Ecto neural progenitor cell (in vitro differentiated cells): ENCODE measurements around the gene MPST.
"Not testable (repeated sequence)": the region's sequence is repeated elsewhere in the genome, so short reads cannot be mapped to it uniquely, and the experiment has no call there.

Experiments
- DNase-seq: peaks from one replicate; pipeline ENCODE4 v3.0.0-alpha.2; 2018; ENCODE audit warnings: low spot score

Gene MPST

DNA sequence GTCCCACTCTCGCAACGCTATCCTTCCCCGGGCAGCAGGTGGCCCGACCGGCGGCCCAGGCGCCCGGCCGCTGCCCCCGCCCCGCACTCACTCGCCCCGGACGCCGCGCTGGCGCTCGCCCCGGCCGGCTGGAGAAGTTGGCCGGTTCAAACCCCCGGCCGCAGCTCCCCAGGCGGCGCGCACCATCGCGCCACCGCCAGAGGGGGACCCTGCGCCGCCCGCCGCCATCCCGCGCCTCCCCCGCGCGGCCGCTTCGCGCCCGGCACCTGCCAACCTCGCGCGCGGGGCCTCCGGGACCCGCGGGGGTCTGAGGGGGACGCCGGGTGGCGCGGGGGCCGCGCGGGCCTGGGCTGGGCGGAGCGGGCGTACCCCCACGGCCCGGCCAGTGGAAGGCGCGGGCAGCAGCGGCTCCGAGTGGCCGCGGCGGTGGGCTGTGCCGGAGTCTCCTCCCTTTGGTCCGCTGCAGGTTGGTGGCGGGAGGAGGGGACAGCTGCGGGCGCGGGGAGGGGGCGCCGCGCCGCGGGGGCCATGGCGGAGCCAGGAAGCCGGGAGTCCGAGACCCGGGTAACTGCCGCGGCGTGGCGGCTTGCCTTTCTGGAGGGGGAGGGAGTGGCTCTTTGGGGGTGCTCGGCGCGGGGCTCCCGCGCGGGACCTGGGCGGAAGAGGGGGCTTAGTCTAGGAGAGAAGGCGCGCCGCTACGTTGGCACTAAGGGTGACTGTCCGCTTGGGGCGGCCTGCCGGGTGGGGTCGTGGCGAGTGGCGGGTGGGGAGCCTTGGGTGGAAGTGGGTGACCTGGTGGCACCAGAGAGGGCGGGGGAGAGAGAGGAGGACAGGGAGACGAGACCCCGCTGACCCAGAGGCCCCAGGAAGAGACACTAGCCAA, at the start of gene MPST, which contains the start of gene TST:
Gene MPST (plus strand): TSS at position 434 of the 883 bp plus-strand sequence. CDS start 95 bp downstream, at position 529.
Gene TST (minus strand): TSS at position 139 of the 883 bp plus-strand sequence. CDS start 715 bp downstream, outside the sequence.
- DNase-seq = peak; percentile 89

DNA sequence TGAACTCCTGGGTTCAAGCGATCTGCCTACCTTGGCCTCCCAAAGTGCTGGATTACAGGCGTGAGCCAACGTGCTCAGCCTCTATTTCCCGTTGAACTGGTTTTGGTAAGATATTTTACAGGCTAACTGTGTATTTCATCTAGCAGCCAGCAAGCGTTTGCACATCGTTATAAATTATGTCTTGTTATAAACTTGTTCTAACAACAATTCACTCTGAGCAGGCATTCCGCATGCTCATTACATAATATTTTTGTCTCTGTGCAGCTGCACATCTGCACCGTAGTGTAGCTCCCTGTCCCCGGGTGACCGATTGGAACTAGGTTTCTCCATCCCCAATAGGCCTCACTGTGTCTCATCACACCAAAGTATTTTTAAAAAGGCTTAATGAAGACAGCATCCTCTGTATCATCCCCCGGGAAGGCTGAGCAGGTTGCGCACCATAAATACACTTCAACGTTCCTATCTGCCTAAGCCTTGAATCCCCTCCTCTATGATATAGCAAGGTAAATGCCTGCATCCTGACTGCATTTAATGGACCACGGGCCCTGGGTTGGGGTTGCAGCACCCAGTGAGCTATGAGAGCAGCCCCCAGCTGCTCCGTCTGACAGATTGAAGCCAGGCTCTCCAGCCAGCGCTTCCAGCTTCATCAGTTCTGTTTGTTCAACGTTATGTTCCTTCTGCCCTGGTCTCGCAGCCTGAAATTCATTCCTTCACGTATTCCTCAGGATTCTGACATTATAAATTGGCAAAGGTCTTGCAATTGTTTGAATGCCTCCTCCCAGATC, 48.0 kb upstream of the MPST start:
- DNase-seq = no peak

DNA sequence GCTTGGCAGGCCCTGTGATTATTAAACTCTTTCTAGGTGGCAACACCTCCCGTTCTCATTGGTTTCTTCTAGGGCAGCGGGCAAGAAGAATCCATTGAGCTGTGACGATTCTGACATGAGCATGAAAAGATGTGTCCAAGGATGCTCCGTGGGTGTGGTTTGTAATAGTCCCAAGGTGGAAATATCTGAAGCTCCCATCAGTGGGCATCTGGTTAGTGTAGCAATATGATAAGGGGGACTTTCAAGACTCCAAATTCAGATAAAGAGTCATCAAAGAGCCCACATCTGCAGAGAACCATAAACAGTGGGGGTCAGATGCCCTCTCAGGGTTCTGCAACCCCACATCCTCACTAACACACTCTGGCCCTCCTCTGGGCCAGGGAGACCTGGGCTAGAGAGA, 42.9 kb upstream of the MPST start:
- DNase-seq = no peak

DNA sequence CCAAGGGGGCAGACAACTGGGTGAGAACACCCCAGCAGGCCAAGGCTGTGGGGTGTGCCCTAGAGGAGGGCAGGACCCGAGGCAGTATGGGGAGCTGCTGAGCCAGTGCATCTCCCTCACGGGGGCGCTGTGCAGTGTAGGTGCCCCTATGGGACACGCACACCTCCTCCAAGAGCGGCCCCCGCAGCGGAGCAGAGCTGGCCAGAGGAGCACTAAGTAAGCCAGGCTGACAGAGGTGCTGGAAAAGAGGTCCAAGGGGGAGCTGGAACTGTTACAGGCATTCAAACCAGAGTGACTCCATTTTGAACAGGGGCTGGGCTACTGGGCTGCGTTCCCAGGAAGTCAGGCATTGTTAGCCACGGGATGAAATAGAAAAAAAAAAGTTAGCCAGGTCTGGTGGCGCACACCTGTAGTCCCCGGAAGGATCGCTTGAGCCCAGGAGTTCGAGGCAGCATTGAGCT, 42.1 kb upstream of the MPST start:
- peak; percentile 75 for DNase-seq

DNA sequence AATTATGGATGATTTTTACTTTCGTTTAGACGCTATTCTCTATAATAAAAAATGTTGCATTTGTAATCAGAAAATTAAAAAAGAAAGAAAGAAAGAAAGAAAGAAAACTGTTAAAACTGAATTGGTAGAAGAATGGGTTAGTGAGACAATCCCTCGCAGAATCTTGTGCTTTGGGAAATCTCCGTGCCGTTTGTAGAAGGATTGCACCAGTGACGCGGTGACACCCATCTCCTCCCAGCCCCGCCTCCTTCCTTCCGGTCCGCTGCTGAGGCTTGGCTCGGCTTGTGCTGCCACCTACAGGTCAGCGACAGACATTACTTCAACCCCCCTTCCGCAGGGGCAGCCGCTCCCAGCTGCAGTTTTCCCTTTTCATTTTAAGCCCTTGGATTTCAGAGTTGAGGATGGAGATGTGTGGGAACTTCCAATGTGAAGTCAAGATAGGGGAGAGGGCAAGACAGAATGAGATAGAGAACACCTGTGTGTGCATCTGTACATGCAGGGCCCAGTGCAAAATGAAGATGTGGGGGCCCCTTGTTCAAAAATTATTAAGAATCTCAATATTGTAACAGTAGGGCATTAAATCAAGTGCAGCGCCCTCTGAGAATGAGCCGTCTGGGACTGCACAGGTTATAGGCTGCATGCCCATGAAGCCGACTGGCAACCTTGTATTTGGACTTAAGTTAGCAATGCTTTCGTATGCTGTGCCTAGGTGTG, 41.4 kb upstream of the MPST start:
- DNase-seq = peak; percentile 91

DNA sequence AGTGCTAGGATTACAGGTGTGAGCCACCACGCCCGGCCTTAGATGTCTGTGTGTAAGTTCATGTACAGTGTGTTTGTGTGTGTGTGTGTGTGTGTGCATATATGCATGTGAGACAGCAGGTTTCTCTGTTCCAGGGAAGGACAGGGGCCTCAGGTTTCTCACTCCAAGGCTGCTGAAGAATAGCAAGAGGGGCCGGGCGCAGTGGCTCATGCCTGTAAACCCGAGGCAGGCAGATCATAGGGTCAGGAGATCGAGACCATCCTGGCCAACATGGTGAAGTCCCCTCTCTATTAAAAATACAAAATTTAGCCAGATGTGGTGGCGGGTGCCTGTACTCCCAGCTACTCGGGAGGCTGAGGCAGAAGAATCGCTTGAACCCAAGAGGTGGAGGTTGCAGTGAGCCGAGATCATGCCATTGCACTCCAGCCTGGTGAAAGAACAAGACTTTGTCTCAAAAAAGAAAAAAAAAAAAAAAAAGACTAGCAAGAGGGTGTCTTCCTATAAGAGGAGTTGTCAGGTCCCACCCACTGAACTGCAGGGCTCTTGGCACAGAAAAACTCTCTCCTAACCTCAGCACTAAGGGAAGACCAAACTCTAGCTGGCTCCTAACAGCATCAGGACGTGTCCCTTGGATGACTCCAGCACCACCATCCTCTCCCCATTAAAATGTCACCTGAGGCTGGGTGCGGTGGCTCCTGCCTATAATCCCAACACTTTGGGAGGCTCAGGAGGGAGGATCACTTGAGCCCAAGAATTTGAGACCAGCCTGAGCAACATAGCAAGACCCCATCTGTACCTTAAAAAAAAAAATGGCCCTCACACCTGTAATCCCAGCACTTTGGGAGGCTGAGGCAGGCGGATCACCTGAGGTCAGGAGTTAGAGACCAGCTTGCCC, 40.3 kb upstream of the MPST start:
- DNase-seq = no peak

DNA sequence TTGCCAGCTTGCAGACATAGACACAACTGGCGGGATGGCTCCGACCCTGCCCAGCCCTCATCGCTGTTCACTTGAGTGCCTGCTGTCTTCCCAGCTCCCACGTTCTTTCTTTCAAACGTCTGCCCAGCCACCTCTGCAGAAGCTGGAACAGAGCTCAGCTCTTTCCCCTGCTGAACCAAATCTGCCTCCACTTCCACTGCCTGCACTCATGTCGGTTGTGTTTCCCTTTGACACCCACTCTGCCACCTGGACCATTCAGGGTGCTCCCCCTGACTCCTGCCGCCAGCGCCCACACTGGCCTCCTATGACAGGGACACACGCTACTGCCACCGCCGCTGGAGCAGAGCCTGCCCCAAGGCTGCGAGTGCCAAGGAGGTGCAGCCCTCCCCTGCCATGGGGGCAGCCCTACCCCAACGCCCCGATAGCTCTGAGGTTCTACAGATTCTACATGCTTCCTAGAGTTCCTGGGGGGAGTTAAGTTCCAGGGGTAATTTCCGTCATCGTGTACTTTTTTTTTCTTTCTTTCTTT, 38.2 kb upstream of the MPST start:
- no peak for DNase-seq

DNA sequence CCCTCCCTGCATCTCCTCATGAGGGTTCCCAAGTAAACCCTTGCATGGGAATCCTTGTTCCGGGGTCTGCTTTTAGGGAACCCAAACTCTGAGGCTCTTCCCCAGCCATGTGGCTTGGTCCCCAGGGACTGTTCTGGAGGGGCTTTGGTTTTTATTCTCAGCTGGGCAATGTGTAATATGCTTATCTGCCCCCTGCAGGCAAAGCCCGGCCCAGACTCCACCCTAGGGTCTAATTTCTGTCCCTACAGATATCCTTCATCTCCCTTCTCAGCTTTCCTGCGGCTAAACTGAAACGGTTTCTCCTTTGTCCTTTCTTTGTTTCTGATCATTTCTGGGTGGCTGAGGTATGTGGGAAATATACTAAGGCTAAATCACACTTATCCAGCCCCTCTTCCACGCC, 37.4 kb upstream of the MPST start:
- no peak for DNase-seq

DNA sequence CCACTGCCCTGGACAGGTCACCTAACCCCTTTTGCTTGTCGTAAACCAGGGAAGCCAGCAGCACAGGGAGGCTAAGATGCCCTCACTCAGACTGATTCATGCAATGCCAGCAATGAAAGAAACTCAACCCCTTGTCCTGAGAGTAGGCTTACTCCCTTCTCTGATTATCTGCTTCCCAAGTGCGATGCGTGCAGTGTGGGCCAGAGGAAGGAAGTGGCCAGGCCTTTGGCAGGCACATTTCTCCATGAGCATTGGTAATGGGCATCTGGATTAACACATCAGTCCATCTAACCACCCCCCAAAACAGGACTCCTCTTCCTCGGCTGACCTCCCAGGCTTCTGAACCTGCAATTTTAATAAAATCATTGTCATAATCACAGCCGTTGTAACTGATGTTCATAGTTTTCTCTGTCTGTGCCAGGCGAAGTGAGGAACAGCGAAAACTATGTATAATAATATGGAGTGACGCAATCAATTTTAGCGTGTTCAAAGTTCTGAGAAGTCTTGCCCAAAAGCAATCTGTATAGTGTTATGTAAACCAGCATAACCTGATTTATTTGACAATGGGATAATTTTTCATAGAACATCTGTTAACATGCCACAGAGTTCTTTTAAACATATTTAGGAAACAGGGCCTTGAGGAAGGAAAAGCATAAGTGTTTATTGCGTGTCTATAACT, 34.2 kb upstream of the MPST start:
- no peak for DNase-seq

DNA sequence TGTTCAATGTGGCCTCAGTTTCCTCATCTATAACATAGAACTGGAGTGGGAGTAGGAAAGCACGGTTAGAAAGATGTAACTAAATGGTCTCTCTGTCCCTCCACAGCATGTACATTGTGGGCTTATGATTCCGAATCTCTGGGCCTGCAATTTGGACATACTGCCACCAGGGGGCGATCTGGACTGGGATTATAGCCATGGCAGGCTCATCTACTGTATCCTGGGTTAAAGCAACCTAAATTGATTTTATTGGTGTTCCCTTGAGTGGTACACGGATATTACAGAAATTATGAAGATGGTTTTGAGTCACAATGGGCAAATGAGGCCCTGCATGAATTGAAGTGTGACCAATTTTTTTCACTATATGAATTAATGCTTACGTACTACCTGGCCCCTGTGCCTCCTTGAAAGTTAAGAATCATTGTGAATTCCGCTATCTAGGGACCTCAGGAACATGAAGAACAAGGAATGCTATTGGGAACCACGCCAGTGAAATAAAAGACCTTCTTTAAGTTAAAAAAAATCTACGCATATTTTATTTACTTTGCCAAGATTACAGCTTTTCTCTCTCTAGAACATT, 33.2 kb upstream of the MPST start:
- DNase-seq = no peak

DNA sequence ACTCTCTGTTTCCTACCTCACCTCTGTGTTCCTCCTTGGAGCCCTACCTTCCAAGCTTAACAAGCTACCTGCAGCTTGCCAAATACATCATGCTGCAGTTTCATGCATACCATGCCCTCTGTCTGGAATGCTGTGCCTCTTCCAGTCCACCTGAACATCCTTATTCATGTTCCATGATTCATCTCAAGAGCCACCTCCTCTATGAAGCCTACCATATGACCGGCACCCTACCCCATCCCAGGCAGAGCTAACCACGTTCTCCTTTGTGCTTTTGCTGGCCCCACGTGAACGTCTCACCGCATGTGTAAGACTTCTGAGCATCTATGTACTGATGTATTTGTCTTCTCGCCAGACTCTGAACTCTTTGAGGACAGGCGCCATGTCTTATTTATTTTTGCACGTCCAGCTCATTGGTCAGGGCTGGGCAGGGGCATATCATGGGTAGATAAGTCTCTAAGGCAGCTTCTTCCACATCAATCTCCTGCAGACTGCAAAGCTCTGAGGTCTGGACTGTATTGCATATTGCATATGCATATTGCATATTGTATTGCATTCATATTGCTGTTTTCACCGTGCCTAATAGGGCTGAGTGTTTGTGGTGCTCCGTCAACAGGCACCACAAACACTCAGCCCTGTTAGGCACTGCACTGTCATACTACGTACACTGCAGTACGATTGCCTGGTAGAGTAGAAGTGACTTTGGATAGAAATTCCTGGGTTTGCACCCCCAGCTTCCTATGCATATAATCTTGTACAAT, 31.3 kb upstream of the MPST start:
- DNase-seq = no peak

DNA sequence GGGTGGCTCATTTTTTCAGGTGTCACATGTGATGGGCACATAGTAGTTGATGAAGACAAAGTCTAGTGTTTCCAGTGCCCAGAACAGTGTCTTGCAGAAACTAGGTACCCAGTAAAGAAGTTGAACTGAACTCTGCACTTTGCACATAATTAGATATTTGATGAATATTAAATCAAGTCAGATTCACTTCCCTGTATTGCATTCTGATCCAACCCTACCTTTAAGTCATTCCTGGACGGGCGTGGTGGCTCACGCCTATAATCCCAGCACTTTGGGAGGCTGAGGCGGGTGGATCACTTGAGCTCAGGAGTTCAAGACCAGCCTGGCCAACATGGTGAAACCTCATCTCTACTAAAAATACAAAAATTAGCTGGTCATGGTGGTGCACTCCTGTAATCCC, 30.5 kb upstream of the MPST start:
- DNase-seq = not testable (repeated sequence)

DNA sequence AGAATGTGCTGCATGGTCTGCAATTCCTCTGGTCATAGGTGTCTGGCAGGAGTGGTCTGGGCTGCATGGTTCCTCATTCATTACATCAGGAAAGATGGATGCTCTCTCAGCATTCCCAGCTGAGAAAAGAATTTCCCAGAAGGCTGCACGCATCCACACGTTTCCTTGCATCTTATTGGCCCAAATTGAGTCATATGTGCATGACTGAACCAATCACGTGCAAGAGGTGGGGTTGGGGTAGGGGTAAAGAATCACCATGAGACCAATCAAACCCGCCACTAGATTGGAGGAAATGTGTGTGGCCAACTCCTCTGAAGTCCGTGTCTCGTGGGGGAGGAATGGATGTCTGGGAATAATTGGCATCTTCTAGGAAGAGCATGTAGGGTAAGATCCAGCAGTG, 29.1 kb upstream of the MPST start:
- no peak for DNase-seq

DNA sequence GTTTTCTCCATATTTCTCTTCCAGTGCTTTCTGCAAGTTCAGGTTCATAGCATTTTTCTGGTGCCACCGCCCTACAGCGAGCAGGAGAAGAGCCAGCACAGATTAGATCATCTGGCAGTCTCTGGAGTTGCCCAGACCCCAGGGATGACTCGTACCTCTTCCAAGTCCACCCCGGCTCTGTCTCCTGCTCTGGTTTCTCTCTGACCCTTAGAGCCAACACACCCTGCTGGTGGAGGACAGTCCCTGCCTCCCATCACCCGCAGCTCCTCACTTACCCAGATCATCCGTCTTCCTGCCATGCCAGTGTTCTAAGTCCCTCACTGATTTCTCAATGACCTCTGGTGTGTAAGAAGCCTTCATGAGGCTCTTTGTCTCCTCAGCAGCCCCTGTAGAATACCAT, 28.3 kb upstream of the MPST start:
- no peak for DNase-seq

DNA sequence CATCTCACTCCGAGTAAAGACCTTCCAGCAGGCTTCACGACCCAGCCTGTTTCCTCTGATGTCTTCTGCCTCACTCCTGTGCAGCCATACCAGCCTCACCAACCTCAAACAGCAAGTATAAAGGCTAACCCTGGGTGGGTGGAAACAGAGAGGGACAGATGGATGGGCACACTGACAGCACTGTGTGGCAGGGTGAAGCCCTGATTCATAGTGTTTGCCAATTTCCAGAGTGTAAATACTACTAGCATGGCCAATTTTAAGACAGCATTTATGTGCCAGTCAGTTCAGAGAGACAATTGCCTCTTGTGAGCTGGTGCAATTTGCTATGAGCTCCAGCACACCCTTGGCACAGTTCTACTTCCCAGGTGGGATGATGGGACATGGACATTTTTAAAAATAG, 21.8 kb upstream of the MPST start:
- DNase-seq = no peak

DNA sequence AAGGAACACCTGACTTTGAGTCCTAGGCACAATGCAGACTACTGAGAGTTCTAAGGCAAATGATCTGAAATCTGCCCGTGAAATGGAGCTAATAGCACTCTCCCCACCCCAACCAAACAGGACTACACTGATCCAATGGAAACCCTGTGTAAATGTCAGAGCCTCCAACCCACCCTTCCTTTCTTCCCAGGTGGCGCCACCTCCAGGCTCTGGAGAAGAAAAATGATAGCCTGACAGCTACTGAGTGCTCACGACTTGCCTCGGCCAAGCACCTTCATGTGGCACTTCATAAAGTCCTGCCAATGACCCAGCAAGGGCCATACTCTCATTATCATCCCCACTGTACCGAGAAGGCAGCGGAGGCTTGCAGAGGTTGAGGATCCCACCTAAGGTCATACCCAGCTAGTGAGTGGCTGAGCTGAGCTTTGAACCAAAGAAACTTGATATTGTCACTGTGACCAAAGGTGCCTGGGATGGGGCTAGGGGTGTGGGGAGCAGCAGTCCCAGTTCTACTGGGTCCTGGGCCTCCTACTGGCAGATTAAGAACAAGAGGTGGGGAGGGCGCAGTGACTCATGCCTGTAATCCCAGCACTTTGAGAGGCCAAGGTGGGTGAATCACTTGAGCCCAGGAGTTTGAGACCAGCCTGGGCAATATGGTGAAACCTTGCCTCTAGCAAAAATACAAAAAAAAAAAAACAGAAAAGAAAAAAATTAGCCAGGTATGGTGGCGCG, 20.8 kb upstream of the MPST start:
- DNase-seq = no peak

DNA sequence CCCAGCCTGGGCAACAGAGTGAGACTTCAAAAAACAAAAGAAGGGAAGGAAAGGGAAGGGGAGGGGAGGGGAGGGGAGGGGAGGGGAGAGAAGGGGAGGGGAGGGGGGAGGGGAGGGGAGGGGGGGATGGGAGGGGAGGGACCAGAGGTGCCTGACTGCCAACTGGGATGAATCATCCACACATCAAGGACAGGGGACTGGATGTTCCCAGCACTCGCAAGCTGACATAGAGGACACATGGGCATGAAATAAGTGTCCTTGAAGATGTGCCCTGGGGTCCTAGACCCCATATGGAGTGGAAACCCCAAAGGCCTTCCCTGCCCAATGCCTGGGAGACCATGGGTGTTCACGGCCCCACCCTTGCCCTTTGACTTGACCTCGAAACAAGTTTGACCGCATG, 20.1 kb upstream of the MPST start:
- DNase-seq = no peak

DNA sequence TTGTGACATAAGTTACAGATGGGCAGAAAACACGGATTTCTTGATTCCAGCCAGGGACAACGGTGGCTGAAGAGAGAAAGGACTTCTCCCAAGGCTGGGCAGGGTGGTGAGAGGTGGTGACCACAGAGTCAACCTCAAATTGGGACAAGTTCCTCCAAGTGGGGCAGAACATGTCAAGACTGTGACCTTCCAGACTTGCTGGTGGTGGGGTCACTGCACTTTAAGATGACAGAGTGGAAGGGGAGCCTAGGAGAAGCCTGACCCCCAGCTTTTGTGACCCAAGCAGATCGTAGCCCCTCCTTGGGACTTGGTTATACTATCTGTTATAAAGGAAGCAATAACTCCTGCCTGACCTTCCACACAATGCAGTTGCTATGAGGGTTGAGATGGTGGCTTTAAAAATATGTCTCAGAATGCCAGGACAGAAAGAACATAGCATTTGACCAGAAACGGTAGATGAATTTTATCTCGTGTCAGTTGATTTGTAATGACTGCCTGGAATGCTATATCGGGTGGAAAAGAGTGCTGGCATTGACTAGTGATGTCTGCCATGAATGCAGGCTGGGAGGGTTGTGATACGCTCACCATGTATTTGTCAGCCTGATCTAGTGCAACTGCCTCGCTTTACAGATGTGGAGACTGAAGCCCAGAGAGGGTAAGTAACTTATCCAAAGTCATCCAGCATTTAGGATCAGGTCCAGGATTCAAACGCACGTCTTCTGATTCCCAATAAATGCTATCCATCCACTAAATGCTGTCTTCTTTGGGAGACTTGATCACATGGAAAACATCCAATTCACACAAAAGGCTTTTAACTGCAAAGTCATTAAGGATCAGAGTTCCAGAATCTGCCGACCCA, 18.6 kb upstream of the MPST start:
- no peak for DNase-seq
